ENCODE data around the gene TIMP3. TPM values are rescaled to one million over a fixed set of nuclear protein-coding genes. Genes with fewer than 3 reads are reported as not detected.

The TIMP3 gene
- total and polyA plus RNA-seq, 2 donors (not counting 3 experiments of a cell fraction or from before 2014, with no cell fraction given): 0.22 to 2.0 TPM

GRCh38 chr22:32903507-32903906 is 102.0 kb downstream of the TIMP3 start:
- TF ChIP-seq, protein P1, sequence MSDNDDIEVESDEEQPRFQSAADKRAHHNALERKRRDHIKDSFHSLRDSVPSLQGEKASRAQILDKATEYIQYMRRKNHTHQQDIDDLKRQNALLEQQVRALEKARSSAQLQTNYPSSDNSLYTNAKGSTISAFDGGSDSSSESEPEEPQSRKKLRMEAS (IDR thresholded peaks at IDR 0.05; ENCODE audit: insufficient read depth, insufficient read length): no peak
- TF ChIP-seq EZH2 (IDR thresholded peaks at IDR 0.05; ENCODE audit: borderline replicate concordance, low read depth, low read length, severe bottlenecking): no peak
- TF ChIP-seq FOS (IDR thresholded peaks at IDR 0.05; ENCODE audit: borderline replicate concordance, insufficient read depth, low read length): no peak
- TF ChIP-seq, protein P2, sequence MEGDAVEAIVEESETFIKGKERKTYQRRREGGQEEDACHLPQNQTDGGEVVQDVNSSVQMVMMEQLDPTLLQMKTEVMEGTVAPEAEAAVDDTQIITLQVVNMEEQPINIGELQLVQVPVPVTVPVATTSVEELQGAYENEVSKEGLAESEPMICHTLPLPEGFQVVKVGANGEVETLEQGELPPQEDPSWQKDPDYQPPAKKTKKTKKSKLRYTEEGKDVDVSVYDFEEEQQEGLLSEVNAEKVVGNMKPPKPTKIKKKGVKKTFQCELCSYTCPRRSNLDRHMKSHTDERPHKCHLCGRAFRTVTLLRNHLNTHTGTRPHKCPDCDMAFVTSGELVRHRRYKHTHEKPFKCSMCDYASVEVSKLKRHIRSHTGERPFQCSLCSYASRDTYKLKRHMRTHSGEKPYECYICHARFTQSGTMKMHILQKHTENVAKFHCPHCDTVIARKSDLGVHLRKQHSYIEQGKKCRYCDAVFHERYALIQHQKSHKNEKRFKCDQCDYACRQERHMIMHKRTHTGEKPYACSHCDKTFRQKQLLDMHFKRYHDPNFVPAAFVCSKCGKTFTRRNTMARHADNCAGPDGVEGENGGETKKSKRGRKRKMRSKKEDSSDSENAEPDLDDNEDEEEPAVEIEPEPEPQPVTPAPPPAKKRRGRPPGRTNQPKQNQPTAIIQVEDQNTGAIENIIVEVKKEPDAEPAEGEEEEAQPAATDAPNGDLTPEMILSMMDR (IDR thresholded peaks at IDR 0.05; ENCODE audit: extremely low read depth in 1 of 2, insufficient read depth in 1 of 2, low read depth in 1 of 2, low read length in 2 of 2): no peak
- TF ChIP-seq GATA2 (IDR thresholded peaks at IDR 0.05; ENCODE audit: insufficient read depth, insufficient read length, low read depth, low read length): no peak
- TF ChIP-seq JUN (IDR thresholded peaks at IDR 0.05; ENCODE audit: borderline replicate concordance, insufficient read depth, insufficient read length, low read depth): no peak
- no peak for TF ChIP-seq POLR2AphosphoS5 (IDR thresholded peaks at IDR 0.05; ENCODE audit: insufficient read depth, low read depth, low read length)
- TF ChIP-seq MYC (IDR thresholded peaks at IDR 0.05; ENCODE audit: low read depth, low read length): no peak
- TF ChIP-seq POLR2A (IDR thresholded peaks at IDR 0.05; ENCODE audit: low read depth, low read length): no peak
- Histone ChIP-seq H3K4me3 (replicated peaks in 1 of 3; ENCODE audit: insufficient read depth in 1 of 3, low read depth in 1 of 3, low read length in 3 of 3) (no peak overlapping the region), H3K4me2 (ENCODE audit: insufficient read depth, low read length) (no peak overlapping the region), H3K36me3 (ENCODE audit: control insufficient read depth in 2 of 2, extremely low read depth in 1 of 2, insufficient read depth in 2 of 2, low read length in 2 of 2) (no peaks in the 10 kb centered on the region), H3K27ac (ENCODE audit: insufficient read depth, low read depth, low read length) (no peak overlapping the region), H3K27me3 (ENCODE audit: control insufficient read depth in 2 of 2, insufficient read depth in 2 of 2, low read length in 2 of 2) (no peaks in the 10 kb centered on the region), H3K9ac (replicated peaks; ENCODE audit: extremely low read depth, insufficient read depth, low read length) (no peak overlapping the region), H3K79me2 (ENCODE audit: control insufficient read depth, insufficient read depth, low read length) (no peaks in the 10 kb centered on the region), H4K20me1 (replicated peaks; ENCODE audit: control insufficient read depth, extremely low read depth, insufficient read depth, low read length) (no peaks in the 10 kb centered on the region), H3K9me1 (replicated peaks; ENCODE audit: control insufficient read depth, extremely low read depth, insufficient read depth, low read length) (no peaks in the 10 kb centered on the region), H2AFZ (ENCODE audit: low read depth, low read length) (no peak overlapping the region), H3K9me3 (replicated peaks; ENCODE audit: control insufficient read depth, insufficient read depth, low read length) (peaks cover 2% of the 10 kb centered on the region), H3K4me1 (ENCODE audit: control insufficient read depth, extremely low read depth, insufficient read depth, low read length) (no peaks in the 10 kb centered on the region)
- POLR2A ChIA-PET: no interaction called here
- FAIRE-seq: no peak
- BruUV-seq (replicated peaks): no TSS peak
- dilution Hi-C loops (cut with MboI; ENCODE audit: extremely low pct_ligation_motif_present, low sequenced_read_pairs): no loop called here
- intact Hi-C loops (cut with micrococcal nuclease): no loop called here
- CTCF ChIA-PET: no interaction called here
- no peak for DNase-seq (ENCODE audit: low read depth, low spot score)
